ENCODE data around the gene CPNE5. TPM values are rescaled to one million over a fixed set of nuclear protein-coding genes. Genes with fewer than 3 reads are reported as not detected.
"Not testable (repeated sequence)": the region's sequence is repeated elsewhere in the genome, so short reads cannot be mapped to it uniquely, and the experiment has no call there.

The CPNE5 gene
- total and polyA plus RNA-seq, 8 donors = 1.2 to 7.3 (median 6.4) TPM

- H3K36me3 ChIP-seq = no peaks in the 10 kb centered on the region
- H3K9me3 ChIP-seq = no peaks in the 10 kb centered on the region
- H3K27me3 ChIP-seq = no peaks in the 10 kb centered on the region
- intact Hi-C loops (cut with DNase I) = no loop called here
- no peak for ATAC-seq
- H3K4me3 ChIP-seq = no peak overlapping the region
- TF ChIP-seq CTCF (IDR thresholded peaks at IDR 0.05) = no peak
- peaks cover 0 to 31% of the 10 kb centered on the region in 2 donors for H3K4me1 ChIP-seq
- no peak overlapping the region for H3K27ac ChIP-seq
- no peak for DNase-seq
Measured at GRCh38 chr6:36725581-36725980, 113.7 kb downstream of the CPNE5 start.

GRCh38 chr6:36724514-36725390, 114.5 kb downstream of the CPNE5 start:
- Histone ChIP-seq H3K27me3 (no peaks in the 10 kb centered on the region), H3K36me3 (no peaks in the 10 kb centered on the region), H3K9me3 (no peaks in the 10 kb centered on the region), H3K4me3 (no peak overlapping the region), H3K4me1 (peaks cover 0 to 31% of the 10 kb centered on the region in 2 donors), H3K27ac (no peak overlapping the region)
- intact Hi-C loops (cut with DNase I) = no loop called here
- TF ChIP-seq CTCF (IDR thresholded peaks at IDR 0.05) = peak; percentile 25 to 39
- DNase-seq (peak in 2 of 4 donors; percentile 45 to 63), ATAC-seq (peak; percentile 82)

- DNase-seq; H3K27me3 ChIP-seq; ATAC-seq; intact Hi-C loops (cut with DNase I); H3K4me3 ChIP-seq; H3K9me3 ChIP-seq; H3K27ac ChIP-seq; H3K36me3 ChIP-seq: not testable (repeated sequence)
- peaks cover 0 to 26% of the 10 kb centered on the region in 2 donors for H3K4me1 ChIP-seq
Measured at GRCh38 chr6:36723992-36724391, 115.3 kb downstream of the CPNE5 start.

- DNase-seq (no peak), ATAC-seq (no peak)
- no peak overlapping the region for H3K27ac ChIP-seq
- intact Hi-C loops (cut with DNase I) = no loop called here
- peaks cover 0 to 15% of the 10 kb centered on the region in 2 donors for H3K4me1 ChIP-seq
- no peak for TF ChIP-seq CTCF (IDR thresholded peaks at IDR 0.05)
- no peaks in the 10 kb centered on the region for H3K9me3 ChIP-seq
- no peaks in the 10 kb centered on the region for H3K27me3 ChIP-seq
- H3K4me3 ChIP-seq = no peak overlapping the region
- H3K36me3 ChIP-seq = no peaks in the 10 kb centered on the region
Measured at GRCh38 chr6:36722879-36723278, 116.4 kb downstream of the CPNE5 start.

GRCh38 chr6:36722365-36722764, 116.9 kb downstream of the CPNE5 start:
- Histone ChIP-seq H3K4me3 (no peak overlapping the region), H3K27me3 (no peaks in the 10 kb centered on the region), H3K4me1 (peaks cover 0 to 9% of the 10 kb centered on the region in 2 donors), H3K9me3 (no peaks in the 10 kb centered on the region), H3K36me3 (no peaks in the 10 kb centered on the region), H3K27ac (no peak overlapping the region)
- no peak for DNase-seq
- ATAC-seq = no peak
- no peak for TF ChIP-seq CTCF (IDR thresholded peaks at IDR 0.05)
- intact Hi-C loops (cut with DNase I) = no loop called here

Data from left lung (tissue), 10 donors.